ENCODE measurements around the gene LRMDA.
"Not testable (repeated sequence)": the region's sequence is repeated elsewhere in the genome, so short reads cannot be mapped to it uniquely, and the experiment has no call there.

Gene LRMDA

GRCh38 chr10:76139431-76139830, 708.0 kb downstream of the LRMDA start:
- no peak overlapping the region for H3K4me3 ChIP-seq (ENCODE audit: low read depth, low read length)
- DNase-seq (ENCODE audit: low read depth) = no peak
- TF ChIP-seq CTCF (conservative IDR thresholded peaks at IDR 0.05; ENCODE audit: low read depth, low read length) = no peak

- no peak overlapping the region for H3K4me3 ChIP-seq (ENCODE audit: low read depth, low read length)
- no peak for TF ChIP-seq CTCF (conservative IDR thresholded peaks at IDR 0.05; ENCODE audit: low read depth, low read length)
- DNase-seq (ENCODE audit: low read depth) = no peak
Observed at GRCh38 chr10:76141376-76141775, 710.0 kb downstream of the LRMDA start.

GRCh38 chr10:76148217-76148616, 716.8 kb downstream of the LRMDA start:
- not testable (repeated sequence) for H3K4me3 ChIP-seq (ENCODE audit: low read depth, low read length); DNase-seq (ENCODE audit: low read depth)

GRCh38 chr10:76149182-76149581, 717.8 kb downstream of the LRMDA start:
- H3K4me3 ChIP-seq (ENCODE audit: low read depth, low read length) = no peak overlapping the region
- no peak for TF ChIP-seq CTCF (conservative IDR thresholded peaks at IDR 0.05; ENCODE audit: low read depth, low read length)
- DNase-seq (ENCODE audit: low read depth) = peak; percentile 13

- no peak for TF ChIP-seq CTCF (conservative IDR thresholded peaks at IDR 0.05; ENCODE audit: low read depth, low read length)
- DNase-seq (ENCODE audit: low read depth) = no peak
- H3K4me3 ChIP-seq (ENCODE audit: low read depth, low read length) = no peak overlapping the region
Observed at GRCh38 chr10:76149602-76150138, 718.2 kb downstream of the LRMDA start.

- DNase-seq (ENCODE audit: low read depth) = peak; percentile 28
- no peak for TF ChIP-seq CTCF (conservative IDR thresholded peaks at IDR 0.05; ENCODE audit: low read depth, low read length)
- no peak overlapping the region for H3K4me3 ChIP-seq (ENCODE audit: low read depth, low read length)
Observed at GRCh38 chr10:76150139-76150875, 718.9 kb downstream of the LRMDA start.

- DNase-seq (ENCODE audit: low read depth) = no peak
- no peak overlapping the region for H3K4me3 ChIP-seq (ENCODE audit: low read depth, low read length)
- no peak for TF ChIP-seq CTCF (conservative IDR thresholded peaks at IDR 0.05; ENCODE audit: low read depth, low read length)
Observed at GRCh38 chr10:76150876-76151288, 719.5 kb downstream of the LRMDA start.
